ENCODE results near the gene PCDHGB5. TPM values are rescaled to one million over a fixed set of nuclear protein-coding genes. Genes with fewer than 3 reads are reported as not detected.

PCDHGB5 gene
- total and polyA plus RNA-seq, 2 donors (not counting 3 experiments of a cell fraction or from before 2014, with no cell fraction given) = 10.1 to 14.4 TPM

DNA sequence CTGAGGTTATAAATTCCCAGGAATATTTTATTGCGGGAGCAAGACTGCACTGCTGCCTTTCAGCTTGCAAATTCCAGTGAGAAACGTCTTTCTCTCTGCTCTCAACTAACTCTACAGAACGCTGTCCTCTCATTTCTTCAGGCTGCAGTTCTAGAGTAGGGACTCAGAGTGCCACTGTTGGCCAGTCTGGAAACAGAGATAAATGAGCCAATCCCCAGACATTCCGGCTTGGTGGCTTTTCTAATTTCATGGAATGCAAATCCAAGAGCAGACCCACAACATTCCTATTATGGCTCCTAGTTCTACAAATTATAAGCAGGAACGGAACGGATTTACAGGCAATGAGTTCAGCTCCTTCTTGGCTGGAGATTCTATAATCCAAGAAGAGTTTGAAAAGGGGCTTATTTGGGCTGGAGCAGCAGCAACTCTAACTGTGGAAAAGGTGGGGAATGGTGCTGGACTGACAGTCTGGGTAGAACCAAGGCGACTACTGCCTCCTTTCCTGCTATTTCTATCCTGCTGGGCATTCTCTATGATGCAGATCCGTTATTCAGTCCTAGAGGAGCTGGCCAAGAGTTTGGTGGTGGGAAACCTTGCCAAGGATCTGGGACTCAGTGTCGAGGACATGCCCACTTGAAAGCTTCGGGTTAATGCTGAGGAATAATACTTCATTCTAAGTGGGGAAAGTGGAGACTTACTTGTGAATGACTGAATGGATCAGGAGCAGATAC, 41.8 kb downstream of the PCDHGB5 start:
- H3K4me1 ChIP-seq (ENCODE audit: control insufficient read depth, extremely low read depth, insufficient read depth, low read length) = no peaks in the 10 kb centered on the region
- no peaks in the 10 kb centered on the region for H3K36me3 ChIP-seq (ENCODE audit: control insufficient read depth in 2 of 2, extremely low read depth in 1 of 2, insufficient read depth in 2 of 2, low read length in 2 of 2)
- dilution Hi-C loops (cut with MboI; ENCODE audit: extremely low pct_ligation_motif_present, low sequenced_read_pairs) = no loop called here
- DNase-seq (ENCODE audit: low read depth, low spot score) (no peak), FAIRE-seq (no peak)
- ChIA-PET CTCF (interaction anchor here (2.1 to 2.6 kb wide), 2 partner anchors 9 to 118 kb away, joined by 9 to 16 read pairs; partner anchors contain the start of gene PCDHGA12), POLR2A (no interaction called here)
- H3K27me3 ChIP-seq (ENCODE audit: control insufficient read depth in 2 of 2, insufficient read depth in 2 of 2, low read length in 2 of 2) = peaks cover 0 to 4% of the 10 kb centered on the region in 2 experiments
- no peaks in the 10 kb centered on the region for H3K9me1 ChIP-seq (replicated peaks; ENCODE audit: control insufficient read depth, extremely low read depth, insufficient read depth, low read length)
- H3K4me2 ChIP-seq (ENCODE audit: insufficient read depth, low read length) = no peak overlapping the region
- H3K9ac ChIP-seq (replicated peaks; ENCODE audit: extremely low read depth, insufficient read depth, low read length) = no peak overlapping the region
- no peak overlapping the region for H3K4me3 ChIP-seq (replicated peaks in 1 of 3; ENCODE audit: insufficient read depth in 1 of 3, low read depth in 1 of 3, low read length in 3 of 3)
- BruUV-seq (replicated peaks) = no TSS peak
- no peak overlapping the region for H2AFZ ChIP-seq (ENCODE audit: low read depth, low read length)
- no peak overlapping the region for H3K27ac ChIP-seq (ENCODE audit: insufficient read depth, low read depth, low read length)
- H3K9me3 ChIP-seq (replicated peaks; ENCODE audit: control insufficient read depth, insufficient read depth, low read length) = no peaks in the 10 kb centered on the region
- no peaks in the 10 kb centered on the region for H4K20me1 ChIP-seq (replicated peaks; ENCODE audit: control insufficient read depth, extremely low read depth, insufficient read depth, low read length)
- TF ChIP-seq GATA2 (IDR thresholded peaks at IDR 0.05; ENCODE audit: insufficient read depth, insufficient read length, low read depth, low read length) = no peak
- no peak for TF ChIP-seq POLR2AphosphoS5 (IDR thresholded peaks at IDR 0.05; ENCODE audit: insufficient read depth, low read depth, low read length)
- TF ChIP-seq JUN (IDR thresholded peaks at IDR 0.05; ENCODE audit: borderline replicate concordance, insufficient read depth, insufficient read length, low read depth) = no peak
- H3K79me2 ChIP-seq (ENCODE audit: control insufficient read depth, insufficient read depth, low read length) = no peaks in the 10 kb centered on the region
- intact Hi-C loops (cut with micrococcal nuclease) = no loop called here

DNA sequence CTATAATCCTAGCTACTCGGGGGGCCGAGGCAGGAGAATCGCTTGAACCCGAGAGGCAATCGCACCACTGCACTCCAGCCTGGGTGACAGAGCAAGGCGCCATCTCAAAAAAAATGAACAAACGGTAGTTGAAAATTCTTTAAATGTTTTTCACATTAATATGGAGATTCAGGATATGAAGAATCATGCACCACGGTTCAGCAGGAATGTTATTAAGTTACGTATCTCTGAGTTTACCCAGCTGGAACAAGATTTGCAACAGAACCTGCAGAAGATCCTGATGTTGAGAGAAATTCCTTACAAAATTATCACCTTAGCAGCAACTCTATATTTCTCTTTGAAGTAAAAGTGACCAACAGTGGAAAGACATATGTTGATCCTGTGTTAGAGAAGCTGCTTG, 42.6 kb downstream of the PCDHGB5 start:
- no peaks in the 10 kb centered on the region for H3K36me3 ChIP-seq (ENCODE audit: control insufficient read depth in 2 of 2, extremely low read depth in 1 of 2, insufficient read depth in 2 of 2, low read length in 2 of 2)
- no peak for FAIRE-seq
- no peaks in the 10 kb centered on the region for H3K4me1 ChIP-seq (ENCODE audit: control insufficient read depth, extremely low read depth, insufficient read depth, low read length)
- H3K9me3 ChIP-seq (replicated peaks; ENCODE audit: control insufficient read depth, insufficient read depth, low read length) = no peaks in the 10 kb centered on the region
- H3K27ac ChIP-seq (ENCODE audit: insufficient read depth, low read depth, low read length) = no peak overlapping the region
- H2AFZ ChIP-seq (ENCODE audit: low read depth, low read length) = no peak overlapping the region
- dilution Hi-C loops (cut with MboI; ENCODE audit: extremely low pct_ligation_motif_present, low sequenced_read_pairs) = no loop called here
- no peak overlapping the region for H3K9ac ChIP-seq (replicated peaks; ENCODE audit: extremely low read depth, insufficient read depth, low read length)
- H3K27me3 ChIP-seq (ENCODE audit: control insufficient read depth in 2 of 2, insufficient read depth in 2 of 2, low read length in 2 of 2) = peaks cover 0 to 4% of the 10 kb centered on the region in 2 experiments
- BruUV-seq (replicated peaks) = no TSS peak
- POLR2A ChIA-PET = no interaction called here
- no peak overlapping the region for H3K4me2 ChIP-seq (ENCODE audit: insufficient read depth, low read length)
- TF ChIP-seq, protein P1, sequence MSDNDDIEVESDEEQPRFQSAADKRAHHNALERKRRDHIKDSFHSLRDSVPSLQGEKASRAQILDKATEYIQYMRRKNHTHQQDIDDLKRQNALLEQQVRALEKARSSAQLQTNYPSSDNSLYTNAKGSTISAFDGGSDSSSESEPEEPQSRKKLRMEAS (IDR thresholded peaks at IDR 0.05; ENCODE audit: insufficient read depth, insufficient read length) = no peak
- TF ChIP-seq MYC (IDR thresholded peaks at IDR 0.05; ENCODE audit: low read depth, low read length) = no peak
- TF ChIP-seq POLR2AphosphoS5 (IDR thresholded peaks at IDR 0.05; ENCODE audit: insufficient read depth, low read depth, low read length) = no peak
- no peak for TF ChIP-seq GATA2 (IDR thresholded peaks at IDR 0.05; ENCODE audit: insufficient read depth, insufficient read length, low read depth, low read length)
- no peak for TF ChIP-seq JUN (IDR thresholded peaks at IDR 0.05; ENCODE audit: borderline replicate concordance, insufficient read depth, insufficient read length, low read depth)
- no peak for TF ChIP-seq FOS (IDR thresholded peaks at IDR 0.05; ENCODE audit: borderline replicate concordance, insufficient read depth, low read length)
- TF ChIP-seq, protein P2, sequence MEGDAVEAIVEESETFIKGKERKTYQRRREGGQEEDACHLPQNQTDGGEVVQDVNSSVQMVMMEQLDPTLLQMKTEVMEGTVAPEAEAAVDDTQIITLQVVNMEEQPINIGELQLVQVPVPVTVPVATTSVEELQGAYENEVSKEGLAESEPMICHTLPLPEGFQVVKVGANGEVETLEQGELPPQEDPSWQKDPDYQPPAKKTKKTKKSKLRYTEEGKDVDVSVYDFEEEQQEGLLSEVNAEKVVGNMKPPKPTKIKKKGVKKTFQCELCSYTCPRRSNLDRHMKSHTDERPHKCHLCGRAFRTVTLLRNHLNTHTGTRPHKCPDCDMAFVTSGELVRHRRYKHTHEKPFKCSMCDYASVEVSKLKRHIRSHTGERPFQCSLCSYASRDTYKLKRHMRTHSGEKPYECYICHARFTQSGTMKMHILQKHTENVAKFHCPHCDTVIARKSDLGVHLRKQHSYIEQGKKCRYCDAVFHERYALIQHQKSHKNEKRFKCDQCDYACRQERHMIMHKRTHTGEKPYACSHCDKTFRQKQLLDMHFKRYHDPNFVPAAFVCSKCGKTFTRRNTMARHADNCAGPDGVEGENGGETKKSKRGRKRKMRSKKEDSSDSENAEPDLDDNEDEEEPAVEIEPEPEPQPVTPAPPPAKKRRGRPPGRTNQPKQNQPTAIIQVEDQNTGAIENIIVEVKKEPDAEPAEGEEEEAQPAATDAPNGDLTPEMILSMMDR (IDR thresholded peaks at IDR 0.05; ENCODE audit: extremely low read depth in 1 of 2, insufficient read depth in 1 of 2, low read depth in 1 of 2, low read length in 2 of 2) = no peak
- TF ChIP-seq EZH2 (IDR thresholded peaks at IDR 0.05; ENCODE audit: borderline replicate concordance, low read depth, low read length, severe bottlenecking) = no peak
- CTCF ChIA-PET = interaction anchor here (2.6 kb wide), 1 partner anchor 10 kb away, joined by 16 read pairs; the partner anchor contains the start of gene PCDHGA12
- no peaks in the 10 kb centered on the region for H3K79me2 ChIP-seq (ENCODE audit: control insufficient read depth, insufficient read depth, low read length)
- H3K9me1 ChIP-seq (replicated peaks; ENCODE audit: control insufficient read depth, extremely low read depth, insufficient read depth, low read length) = no peaks in the 10 kb centered on the region
- no peak for DNase-seq (ENCODE audit: low read depth, low spot score)
- no peaks in the 10 kb centered on the region for H4K20me1 ChIP-seq (replicated peaks; ENCODE audit: control insufficient read depth, extremely low read depth, insufficient read depth, low read length)
- intact Hi-C loops (cut with micrococcal nuclease) = no loop called here
- H3K4me3 ChIP-seq (replicated peaks in 1 of 3; ENCODE audit: insufficient read depth in 1 of 3, low read depth in 1 of 3, low read length in 3 of 3) = no peak overlapping the region
